NCI-H82 treated with DMSO at 0.1 percent for 48 hours (cell line): ENCODE results near the gene RAB10.
A peak's percentile ranks its signal among the peaks of the same experiment; 100 is the strongest.
"Not testable (repeated sequence)": the region's sequence is repeated elsewhere in the genome, so short reads cannot be mapped to it uniquely, and the experiment has no call there.

Experiments used
- DNase-seq: peaks from one replicate; lab custom pipeline; 2025; ENCODE audit not compliant: unreplicated experiment; lab: John Stamatoyannopoulos, UW

The RAB10 gene

GRCh38 chr2:26033818-26034636 is at the start of gene RAB10:
Gene RAB10 (plus strand): TSS chr2:26034084. CDS start chr2:26034609, 525 bp downstream.
- DNase-seq: peak; percentile 95

- DNase-seq: no peak
These were observed 45.8 kb upstream of the RAB10 start for GRCh38 chr2:25988134-25988533.

GRCh38 chr2:25989154-25989553 is 44.7 kb upstream of the RAB10 start:
- no peak for DNase-seq

- no peak for DNase-seq
These were observed 41.9 kb upstream of the RAB10 start for GRCh38 chr2:25991965-25992364.

GRCh38 chr2:25992556-25992955 is 41.3 kb upstream of the RAB10 start:
- no peak for DNase-seq

- DNase-seq: no peak
These were observed 40.8 kb upstream of the RAB10 start for GRCh38 chr2:25993049-25993448.

- DNase-seq: no peak
These were observed 39.4 kb upstream of the RAB10 start for GRCh38 chr2:25994509-25994908.

- DNase-seq: no peak
These were observed 37.0 kb upstream of the RAB10 start for GRCh38 chr2:25996844-25997243.

- DNase-seq: not testable (repeated sequence)
These were observed 35.0 kb upstream of the RAB10 start for GRCh38 chr2:25998816-25999383.

GRCh38 chr2:25999406-25999805 is 34.5 kb upstream of the RAB10 start:
- DNase-seq: not testable (repeated sequence)

GRCh38 chr2:26000561-26001082 is 33.3 kb upstream of the RAB10 start:
- DNase-seq: no peak

- no peak for DNase-seq
These were observed 32.0 kb upstream of the RAB10 start for GRCh38 chr2:26001743-26002351.

GRCh38 chr2:26002632-26003310 is 31.1 kb upstream of the RAB10 start:
- no peak for DNase-seq

- DNase-seq: no peak
These were observed 25.8 kb upstream of the RAB10 start for GRCh38 chr2:26008095-26008494.

- no peak for DNase-seq
These were observed 24.9 kb upstream of the RAB10 start for GRCh38 chr2:26008851-26009566.

- no peak for DNase-seq
These were observed 24.3 kb upstream of the RAB10 start for GRCh38 chr2:26009567-26009963.

- DNase-seq: no peak
These were observed 22.9 kb upstream of the RAB10 start for GRCh38 chr2:26010943-26011342.

GRCh38 chr2:26011609-26011989 is 22.3 kb upstream of the RAB10 start:
- DNase-seq: no peak

- DNase-seq: peak; percentile 94
These were observed 21.7 kb upstream of the RAB10 start for GRCh38 chr2:26011990-26012856.

- no peak for DNase-seq
These were observed 20.2 kb upstream of the RAB10 start for GRCh38 chr2:26013668-26014067.
